GM23338 (cell line): ENCODE data around the gene SRPX. TPM values are rescaled to one million over a fixed set of nuclear protein-coding genes. Genes with fewer than 3 reads are reported as not detected.

Source experiments
- ATAC-seq: fragments of 200-7000 bp; cut with Tn5 transposase; 3 replicates; pipeline ENCODE4 v1.9.1; 2020
- DNase-seq: peaks from one replicate; pipeline ENCODE4 v3.0.0-alpha.2; 2015; ENCODE audit warnings: low spot score
- H2AFZ ChIP-seq: fragments of 200-600 bp; sonication (generic); 2 replicates; pipeline ENCODE4 v1.8.0; 2016; ENCODE audit warnings: antibody characterized with exemption, mild to moderate bottlenecking, moderate library complexity
- H3F3A ChIP-seq: fragments of 200-600 bp; sonication (generic); replicated peaks from 2 replicates; pipeline ENCODE4 v1.8.0; 2017; ENCODE audit warnings: antibody characterized with exemption, mixed run types, low read depth
- H3K27ac ChIP-seq: fragments of 200-600 bp; sonication (generic); 2 replicates; pipeline ENCODE4 v1.6.1; 2016; ENCODE audit warnings: low read depth
- H3K27me3 ChIP-seq: fragments of 200-600 bp; sonication (generic); 2 replicates; pipeline ENCODE4 v1.8.0; 2016; ENCODE audit warnings: mild to moderate bottlenecking, mixed run types, moderate library complexity; ENCODE audit not compliant: insufficient read depth
- H3K36me3 ChIP-seq: fragments of 200-600 bp; sonication (generic); 2 replicates; pipeline ENCODE4 v1.8.0; 2016; ENCODE audit warnings: mild to moderate bottlenecking; ENCODE audit not compliant: insufficient read depth
- H3K4me1 ChIP-seq: fragments of 200-600 bp; sonication (generic); 2 replicates; pipeline ENCODE4 v1.8.0; 2016; ENCODE audit warnings: mild to moderate bottlenecking, moderate library complexity; ENCODE audit not compliant: insufficient read depth
- H3K4me2 ChIP-seq: fragments of 200-600 bp; sonication (generic); 2 replicates; pipeline ENCODE4 v1.7.1; 2017; ENCODE audit warnings: mixed run types
- H3K4me3 ChIP-seq: fragments of 200-600 bp; sonication (generic); 2 replicates; pipeline ENCODE4 v1.6.1; 2016; ENCODE audit warnings: mixed run types
- H3K79me2 ChIP-seq: fragments of 200-600 bp; sonication (generic); replicated peaks from 2 replicates; pipeline ENCODE4 v1.8.0; 2017; ENCODE audit warnings: mild to moderate bottlenecking; ENCODE audit not compliant: insufficient read depth
- H3K9me2 ChIP-seq: fragments of 200-600 bp; sonication (generic); 2 replicates; pipeline ENCODE4 v1.8.0; 2017; ENCODE audit not compliant: insufficient read depth
- H4K20me1 ChIP-seq: fragments of 200-600 bp; sonication (generic); replicated peaks from 2 replicates; pipeline ENCODE4 v1.8.0; 2017; ENCODE audit warnings: mild to moderate bottlenecking; ENCODE audit not compliant: insufficient read depth
- H3K27ac Mint-ChIP-seq: 2 replicates; pipeline ENCODE4 v1.8.0; 2020; ENCODE audit warnings: inconsistent platforms, mild to moderate bottlenecking, moderate library complexity, mixed read lengths
- H3K27me3 Mint-ChIP-seq: 3 replicates; pipeline ENCODE4 v1.8.0; 2022; ENCODE audit warnings: low read depth, mild to moderate bottlenecking, moderate library complexity, mixed read lengths, inconsistent platforms; ENCODE audit not compliant: insufficient read depth, poor library complexity
- H3K36me3 Mint-ChIP-seq: 3 replicates; pipeline ENCODE4 v1.8.0; 2021; ENCODE audit warnings: low read depth, mild to moderate bottlenecking, inconsistent platforms, moderate library complexity, mixed read lengths
- H3K4me1 Mint-ChIP-seq: 3 replicates; pipeline ENCODE4 v1.8.0; 2020; ENCODE audit warnings: mild to moderate bottlenecking, inconsistent platforms, mixed read lengths
- H3K4me3 Mint-ChIP-seq: 3 replicates; pipeline ENCODE4 v1.8.0; 2021; ENCODE audit warnings: moderate library complexity, mild to moderate bottlenecking, inconsistent platforms, mixed read lengths
- H3K9me3 Mint-ChIP-seq: 3 replicates; pipeline ENCODE4 v1.8.0; 2020; ENCODE audit warnings: moderate library complexity, mild to moderate bottlenecking, inconsistent platforms, mixed read lengths
- CTCF ChIP-seq, 2 experiments: fragments of 200-600 bp in 1 of 2; sonication (generic) in 1 of 2; conservative IDR thresholded peaks; 2 replicates each; pipeline versions ENCODE4 v1.5.1 to v1.6.1; 2016 to 2017; ENCODE audit warnings: antibody characterized with exemption in 2 of 2, low read depth in 2 of 2, mild to moderate bottlenecking in 2 of 2, moderate library complexity in 1 of 2
- EZH2 ChIP-seq: fragments of 200-600 bp; sonication (generic); IDR thresholded peaks from one replicate; pipeline ENCODE4 v1.8.0; 2017; ENCODE audit warnings: antibody characterized with exemption, mild to moderate bottlenecking, low read depth; ENCODE audit not compliant: unreplicated experiment
- EZH2phosphoT487 ChIP-seq: fragments of 200-600 bp; sonication (generic); IDR thresholded peaks from one replicate; pipeline ENCODE4 v1.8.1; 2018; ENCODE audit warnings: antibody characterized with exemption; ENCODE audit not compliant: unreplicated experiment
- JUNB ChIP-seq: IDR thresholded peaks from one replicate; pipeline ENCODE4 v1.6.1; 2016; ENCODE audit warnings: antibody characterized with exemption; ENCODE audit not compliant: unreplicated experiment
- NANOG ChIP-seq: IDR thresholded peaks from 2 replicates; pipeline ENCODE4 v1.6.1; 2016; ENCODE audit warnings: antibody characterized with exemption, borderline replicate concordance
- STAT1 ChIP-seq: IDR thresholded peaks from one replicate; pipeline ENCODE4 v1.6.1; 2016; ENCODE audit warnings: antibody characterized with exemption; ENCODE audit not compliant: unreplicated experiment
- ZNF331 ChIP-seq: fragments of 250-450 bp; sonication (Bioruptor Pico); IDR thresholded peaks from 2 replicates; pipeline ENCODE4 v1.5.0; 2020; ENCODE audit warnings: low read depth, mild to moderate bottlenecking, moderate library complexity
- polyA plus RNA-seq: library from polyadenylated mRNA; unstranded; fragments of >200 nt; fragmentation: Nextera tagmentation; extraction: Ambion mirVana; gene quantifications from 2 replicates; pipeline ENCODE4 v1.2.1, GENCODE V29; 2016
- total RNA-seq: library from RNA; depleted of rRNA; stranded (reverse); fragments of >200 nt; shearing (Covaris generic); gene quantifications from 2 replicates; pipeline ENCODE4 v1.2.3, GENCODE V29; 2014

The SRPX gene
- total and polyA plus RNA-seq, 2 experiments from 2014 or later = 14.3 to 16.9 TPM

DNA sequence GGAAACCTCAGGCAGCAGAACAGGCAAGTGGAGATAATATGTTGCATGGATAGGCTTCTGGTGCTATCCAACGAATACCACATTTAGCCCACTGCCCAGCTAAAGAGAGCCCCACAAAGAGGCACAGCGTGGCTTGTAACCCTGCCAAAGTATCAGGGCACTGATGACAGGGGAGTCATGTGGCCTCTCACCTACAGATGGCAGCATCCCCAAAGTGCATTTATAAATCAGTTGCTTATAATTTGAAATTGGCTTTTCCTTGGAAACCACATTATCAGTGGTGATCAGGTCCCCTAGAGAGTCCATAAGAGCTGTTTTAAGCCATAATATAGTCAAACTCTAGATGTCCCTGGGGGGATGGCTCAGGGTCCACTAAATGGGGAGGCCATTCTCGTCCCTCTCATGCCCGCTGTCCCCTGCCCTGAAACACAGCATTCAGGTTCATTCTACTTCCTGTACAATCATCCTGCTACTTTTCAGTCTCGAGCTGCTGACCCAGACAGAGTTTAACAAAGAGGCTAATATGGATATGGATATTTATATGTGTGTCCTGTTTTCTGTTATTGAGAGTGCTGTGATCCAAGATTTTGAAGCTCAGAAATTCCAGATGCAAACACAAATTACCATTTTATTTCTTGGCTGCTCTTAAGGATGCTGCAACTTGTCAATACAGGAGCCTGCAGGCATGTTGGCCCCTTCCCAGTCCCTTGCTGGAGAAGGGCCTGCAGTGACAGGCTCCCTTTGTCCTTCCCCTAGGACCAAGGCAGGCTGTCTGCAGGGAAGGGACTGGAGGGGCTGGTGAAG is 28.5 kb downstream of the SRPX start:
- no peaks in the 10 kb centered on the region for H3K36me3 ChIP-seq
- no peaks in the 10 kb centered on the region for H4K20me1 ChIP-seq
- ATAC-seq = peak; percentile 79
- H3K79me2 ChIP-seq = no peaks in the 10 kb centered on the region
- no peak overlapping the region for H3K4me3 Mint-ChIP-seq
- H3K4me2 ChIP-seq = no peak overlapping the region
- no peaks in the 10 kb centered on the region for H3K9me2 ChIP-seq
- DNase-seq = peak; percentile 29
- H3K27me3 ChIP-seq = no peaks in the 10 kb centered on the region
- no peaks in the 10 kb centered on the region for H3K4me1 ChIP-seq
- H3K36me3 Mint-ChIP-seq = no peaks in the 10 kb centered on the region
- no peaks in the 10 kb centered on the region for H3K9me3 Mint-ChIP-seq
- H3K27ac Mint-ChIP-seq = no peak overlapping the region
- H3K4me3 ChIP-seq = no peak overlapping the region
- H3F3A ChIP-seq = no peaks in the 10 kb centered on the region
- H2AFZ ChIP-seq = no peak overlapping the region
- no peak overlapping the region for H3K27ac ChIP-seq
- peaks cover 7% of the 10 kb centered on the region; the same call in 2 of the 3 replicates for H3K4me1 Mint-ChIP-seq
- H3K27me3 Mint-ChIP-seq = no peaks in the 10 kb centered on the region
- TF ChIP-seq NANOG (no peak), CTCF (conservative IDR thresholded peaks at IDR 0.05; ENCODE audit: low read depth in 2 of 2) (peak; percentile 56 to 64)

GRCh38 chrX:38189431-38190250 is 31.0 kb downstream of the SRPX start:
- Histone ChIP-seq H2AFZ (no peak overlapping the region), H3K79me2 (no peaks in the 10 kb centered on the region), H3K4me3 (no peak overlapping the region), H3K27ac (no peak overlapping the region), H3K27me3 (no peaks in the 10 kb centered on the region), H3F3A (no peaks in the 10 kb centered on the region), H3K36me3 (no peaks in the 10 kb centered on the region), H3K4me1 (no peaks in the 10 kb centered on the region), H4K20me1 (no peaks in the 10 kb centered on the region), H3K9me2 (no peaks in the 10 kb centered on the region), H3K4me2 (no peak overlapping the region)
- H3K9me3 Mint-ChIP-seq = no peaks in the 10 kb centered on the region
- TF ChIP-seq JUNB (no peak), EZH2 (no peak), EZH2phosphoT487 (no peak), STAT1 (no peak)
- ATAC-seq = no peak
- H3K27ac Mint-ChIP-seq = no peak overlapping the region
- no peaks in the 10 kb centered on the region for H3K36me3 Mint-ChIP-seq
- DNase-seq = no peak
- H3K4me3 Mint-ChIP-seq = no peak overlapping the region
- H3K4me1 Mint-ChIP-seq = peaks cover 4% of the 10 kb centered on the region; the same call in 2 of the 3 replicates
- no peaks in the 10 kb centered on the region for H3K27me3 Mint-ChIP-seq

DNA sequence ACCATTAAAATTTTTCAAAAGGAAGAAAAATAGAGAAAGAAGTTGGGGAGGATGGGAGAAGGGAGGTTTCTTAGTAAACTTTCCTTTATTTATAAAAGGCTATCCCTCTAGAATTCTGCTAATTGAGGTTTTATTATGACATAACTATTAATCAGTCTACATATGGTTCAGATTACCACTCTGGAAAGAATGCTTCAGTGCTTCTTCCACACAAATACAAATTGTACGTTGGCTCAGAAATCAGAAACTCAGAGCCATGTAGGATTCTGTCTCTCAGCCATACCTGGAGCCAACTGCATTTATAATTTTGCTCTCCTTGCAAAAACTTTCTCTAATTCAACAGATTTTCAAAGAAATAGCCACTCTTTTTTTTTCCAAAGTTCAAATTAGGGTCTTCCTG is 37.1 kb downstream of the SRPX start:
- Histone ChIP-seq H3K27me3 (no peaks in the 10 kb centered on the region), H4K20me1 (no peaks in the 10 kb centered on the region), H3K4me1 (no peaks in the 10 kb centered on the region), H3K4me2 (no peak overlapping the region), H3K27ac (no peak overlapping the region), H3K36me3 (no peaks in the 10 kb centered on the region), H2AFZ (no peak overlapping the region), H3K9me2 (no peaks in the 10 kb centered on the region), H3F3A (no peaks in the 10 kb centered on the region), H3K79me2 (no peaks in the 10 kb centered on the region), H3K4me3 (no peak overlapping the region)
- ATAC-seq (no peak), DNase-seq (no peak)
- no peaks in the 10 kb centered on the region for H3K4me1 Mint-ChIP-seq
- H3K4me3 Mint-ChIP-seq = no peak overlapping the region
- no peaks in the 10 kb centered on the region for H3K27me3 Mint-ChIP-seq
- H3K9me3 Mint-ChIP-seq = no peaks in the 10 kb centered on the region
- H3K27ac Mint-ChIP-seq = no peak overlapping the region
- no peaks in the 10 kb centered on the region for H3K36me3 Mint-ChIP-seq
- TF ChIP-seq ZNF331 (CRISPR knock-in tag) = no peak
- TF ChIP-seq JUNB = no peak
- TF ChIP-seq STAT1 = no peak
- no peak for TF ChIP-seq EZH2
